ENCODE data around the gene MAP3K5.

The MAP3K5 gene

DNA sequence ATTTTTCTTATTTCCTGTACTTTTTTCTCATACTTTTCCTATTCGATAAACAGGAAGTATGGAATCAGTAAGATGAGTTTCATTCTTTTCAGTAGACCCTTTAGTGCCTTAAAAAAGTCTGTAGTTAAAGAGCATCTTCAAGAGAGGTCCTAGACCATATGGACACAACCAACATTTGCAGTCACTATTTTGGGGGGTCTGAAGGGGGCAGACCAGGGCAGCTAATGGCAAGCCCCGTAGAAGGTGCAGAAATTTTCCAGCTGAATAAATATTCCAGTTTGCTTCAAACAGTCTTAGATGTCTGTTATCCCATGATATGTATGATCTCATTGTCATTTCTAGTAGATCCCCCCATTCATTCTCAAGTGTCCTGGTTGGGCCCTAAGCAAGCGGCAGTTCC is 52.8 kb downstream of the MAP3K5 start:
- H3K27me3 ChIP-seq (ENCODE audit: control insufficient read depth, insufficient read depth, low read length), result no peaks in the 10 kb centered on the region
- H3K27ac ChIP-seq (ENCODE audit: low read length), result no peak overlapping the region
- H3K9ac ChIP-seq (ENCODE audit: low read length), result no peak overlapping the region

DNA sequence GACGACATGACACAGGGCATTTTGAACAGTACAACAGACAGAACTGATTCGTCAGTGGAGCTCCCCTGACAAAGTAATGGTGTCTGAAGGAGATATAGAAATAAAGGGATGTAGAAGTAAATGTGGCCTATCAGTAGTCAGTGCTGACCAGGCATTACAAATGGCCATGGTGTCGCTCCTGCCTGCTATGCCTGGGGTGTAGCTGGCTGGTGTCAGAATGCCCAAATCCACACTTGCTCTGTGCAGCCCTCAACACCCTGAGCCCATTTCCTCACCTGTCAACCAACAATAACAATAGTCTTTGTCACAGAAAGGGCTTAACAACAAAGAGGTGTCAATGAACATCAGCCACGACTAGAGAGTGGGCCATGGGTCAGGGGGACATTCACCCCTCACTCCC is 53.2 kb downstream of the MAP3K5 start:
- H3K27ac ChIP-seq (ENCODE audit: low read length), result no peak overlapping the region
- H3K36me3 ChIP-seq (ENCODE audit: control insufficient read depth, low read depth, low read length), result no peaks in the 10 kb centered on the region
- H3K4me1 ChIP-seq (ENCODE audit: control insufficient read depth, low read depth, low read length), result no peaks in the 10 kb centered on the region
- no peaks in the 10 kb centered on the region for H3K27me3 ChIP-seq (ENCODE audit: control insufficient read depth, insufficient read depth, low read length)
- no peak overlapping the region for H3K4me3 ChIP-seq (ENCODE audit: low read length)
- H3K9ac ChIP-seq (ENCODE audit: low read length), result no peak overlapping the region
- H3K9me3 ChIP-seq (ENCODE audit: control insufficient read depth, low read depth, low read length), result no peaks in the 10 kb centered on the region

More for the DNA sequence above, 52.8 kb downstream of the MAP3K5 start:
- Histone ChIP-seq H3K9me3 (ENCODE audit: control insufficient read depth, low read depth, low read length) (no peaks in the 10 kb centered on the region), H3K36me3 (ENCODE audit: control insufficient read depth, low read depth, low read length) (no peaks in the 10 kb centered on the region), H3K4me1 (ENCODE audit: control insufficient read depth, low read depth, low read length) (no peaks in the 10 kb centered on the region), H3K4me3 (ENCODE audit: low read length) (no peak overlapping the region)

DNA sequence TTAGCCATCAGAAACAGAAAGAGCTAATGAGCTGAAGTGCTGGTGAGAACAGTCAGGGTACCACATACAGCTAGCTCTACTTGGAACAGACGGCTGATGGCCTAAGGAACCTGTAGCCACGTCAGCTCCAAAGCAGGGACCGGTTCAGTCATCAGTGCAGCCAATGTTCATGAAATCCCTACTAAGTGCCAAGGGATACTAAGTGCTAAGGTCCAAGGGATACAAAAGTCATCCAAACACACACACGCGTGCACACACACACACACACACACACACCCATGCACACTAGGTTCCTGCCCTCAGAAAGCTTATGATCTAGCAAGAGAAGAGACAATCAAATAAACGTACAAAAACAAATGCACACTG is 53.6 kb downstream of the MAP3K5 start:
- H3K4me1 ChIP-seq (ENCODE audit: control insufficient read depth, low read depth, low read length), result no peaks in the 10 kb centered on the region
- no peak overlapping the region for H3K9ac ChIP-seq (ENCODE audit: low read length)
- no peaks in the 10 kb centered on the region for H3K9me3 ChIP-seq (ENCODE audit: control insufficient read depth, low read depth, low read length)
- no peak overlapping the region for H3K27ac ChIP-seq (ENCODE audit: low read length)
- no peaks in the 10 kb centered on the region for H3K27me3 ChIP-seq (ENCODE audit: control insufficient read depth, insufficient read depth, low read length)
- no peak overlapping the region for H3K4me3 ChIP-seq (ENCODE audit: low read length)
- no peaks in the 10 kb centered on the region for H3K36me3 ChIP-seq (ENCODE audit: control insufficient read depth, low read depth, low read length)

- Histone ChIP-seq H3K4me1 (ENCODE audit: control insufficient read depth, low read depth, low read length) (no peaks in the 10 kb centered on the region), H3K9me3 (ENCODE audit: control insufficient read depth, low read depth, low read length) (no peaks in the 10 kb centered on the region), H3K9ac (ENCODE audit: low read length) (no peak overlapping the region), H3K36me3 (ENCODE audit: control insufficient read depth, low read depth, low read length) (no peaks in the 10 kb centered on the region), H3K27me3 (ENCODE audit: control insufficient read depth, insufficient read depth, low read length) (no peaks in the 10 kb centered on the region), H3K27ac (ENCODE audit: low read length) (no peak overlapping the region), H3K4me3 (ENCODE audit: low read length) (no peak overlapping the region)
These were observed 54.2 kb downstream of the MAP3K5 start for GRCh38 chr6:136737871-136738691.

- Histone ChIP-seq H3K4me3 (ENCODE audit: low read length) (no peak overlapping the region), H3K9me3 (ENCODE audit: control insufficient read depth, low read depth, low read length) (no peaks in the 10 kb centered on the region), H3K9ac (ENCODE audit: low read length) (no peak overlapping the region), H3K27me3 (ENCODE audit: control insufficient read depth, insufficient read depth, low read length) (no peaks in the 10 kb centered on the region), H3K27ac (ENCODE audit: low read length) (no peak overlapping the region), H3K36me3 (ENCODE audit: control insufficient read depth, low read depth, low read length) (no peaks in the 10 kb centered on the region), H3K4me1 (ENCODE audit: control insufficient read depth, low read depth, low read length) (no peaks in the 10 kb centered on the region)
These were observed 54.9 kb downstream of the MAP3K5 start for GRCh38 chr6:136737374-136737844.

DNA sequence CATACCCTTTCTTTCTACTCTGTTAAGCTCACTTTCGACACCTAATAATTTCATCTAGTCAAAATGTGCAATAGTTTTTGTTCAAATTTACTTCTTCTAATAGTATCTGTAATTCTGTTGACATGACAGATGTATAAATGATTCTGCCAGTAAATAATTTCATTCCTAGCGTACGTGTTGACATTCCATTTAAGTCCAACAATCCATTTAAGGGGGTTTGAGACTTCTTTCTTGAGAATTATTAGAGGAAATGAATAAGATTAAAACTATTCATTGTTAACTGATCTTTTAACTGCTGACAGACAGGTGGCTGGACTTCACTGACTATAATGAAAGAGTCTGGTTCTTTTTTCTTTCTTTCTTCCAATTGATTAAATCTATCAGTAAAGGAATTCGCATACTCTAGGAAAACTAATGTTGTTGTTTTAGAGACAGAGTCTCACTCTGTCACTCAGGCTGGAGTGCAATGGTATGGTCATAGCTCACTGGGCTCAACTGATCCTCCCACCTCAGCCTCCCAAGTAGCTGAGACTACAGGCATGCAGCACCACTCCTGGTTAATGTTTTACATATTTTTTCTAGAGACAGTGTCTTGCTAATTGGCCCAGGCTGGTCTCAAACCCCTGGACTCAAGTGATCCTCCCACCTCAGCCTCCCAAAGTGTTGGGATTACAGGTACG is 55.9 kb downstream of the MAP3K5 start:
- no peak overlapping the region for H3K9ac ChIP-seq (ENCODE audit: low read length)
- no peaks in the 10 kb centered on the region for H3K9me3 ChIP-seq (ENCODE audit: control insufficient read depth, low read depth, low read length)
- H3K4me1 ChIP-seq (ENCODE audit: control insufficient read depth, low read depth, low read length), result no peaks in the 10 kb centered on the region
- H3K36me3 ChIP-seq (ENCODE audit: control insufficient read depth, low read depth, low read length), result no peaks in the 10 kb centered on the region
- H3K4me3 ChIP-seq (ENCODE audit: low read length), result no peak overlapping the region
- no peaks in the 10 kb centered on the region for H3K27me3 ChIP-seq (ENCODE audit: control insufficient read depth, insufficient read depth, low read length)
- H3K27ac ChIP-seq (ENCODE audit: low read length), result no peak overlapping the region

DNA sequence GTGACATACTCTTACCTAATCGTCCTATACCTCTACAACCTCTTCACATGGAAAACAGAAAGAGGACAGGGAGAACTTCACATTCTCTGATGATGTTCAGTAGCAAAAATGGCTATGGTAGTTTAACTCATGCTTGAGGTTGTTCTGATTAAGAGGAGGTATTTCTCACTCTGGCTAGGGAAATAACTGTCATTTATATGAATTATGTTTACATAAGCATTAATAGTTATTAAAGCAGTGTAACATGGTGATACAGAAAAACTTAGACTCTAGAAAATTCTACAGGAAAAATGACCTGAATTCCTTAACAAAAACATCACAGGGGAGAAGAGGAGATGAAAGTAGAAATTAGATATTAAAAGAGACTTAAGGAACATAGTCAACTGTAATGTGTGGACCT is 57.3 kb downstream of the MAP3K5 start:
- H3K9me3 ChIP-seq (ENCODE audit: control insufficient read depth, low read depth, low read length), result no peaks in the 10 kb centered on the region
- no peaks in the 10 kb centered on the region for H3K4me1 ChIP-seq (ENCODE audit: control insufficient read depth, low read depth, low read length)
- no peak overlapping the region for H3K9ac ChIP-seq (ENCODE audit: low read length)
- no peaks in the 10 kb centered on the region for H3K36me3 ChIP-seq (ENCODE audit: control insufficient read depth, low read depth, low read length)
- no peak overlapping the region for H3K4me3 ChIP-seq (ENCODE audit: low read length)
- no peaks in the 10 kb centered on the region for H3K27me3 ChIP-seq (ENCODE audit: control insufficient read depth, insufficient read depth, low read length)
- H3K27ac ChIP-seq (ENCODE audit: low read length), result no peak overlapping the region

DNA sequence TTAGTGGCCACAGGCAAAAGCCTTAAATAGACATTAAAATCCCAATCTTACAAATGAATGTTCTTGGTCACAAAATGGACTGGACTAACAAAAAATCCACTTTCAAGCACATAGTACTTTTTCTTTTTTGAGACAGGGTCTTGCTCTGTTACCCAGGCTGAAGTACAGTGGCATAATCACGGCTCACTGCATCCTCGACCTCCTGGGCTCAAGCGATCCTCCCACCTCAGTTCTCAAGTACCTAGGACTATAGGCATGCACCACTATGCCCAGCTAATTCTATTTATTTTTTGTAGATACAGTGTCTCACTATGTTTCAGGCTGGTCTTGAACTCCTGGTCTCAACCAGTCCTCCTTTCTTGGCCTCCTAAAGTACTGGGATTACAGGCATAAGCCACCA is 59.4 kb downstream of the MAP3K5 start:
- Histone ChIP-seq H3K9me3 (ENCODE audit: control insufficient read depth, low read depth, low read length) (no peaks in the 10 kb centered on the region), H3K27me3 (ENCODE audit: control insufficient read depth, insufficient read depth, low read length) (no peaks in the 10 kb centered on the region), H3K27ac (ENCODE audit: low read length) (no peak overlapping the region), H3K9ac (ENCODE audit: low read length) (no peak overlapping the region), H3K4me1 (ENCODE audit: control insufficient read depth, low read depth, low read length) (no peaks in the 10 kb centered on the region), H3K4me3 (ENCODE audit: low read length) (no peak overlapping the region), H3K36me3 (ENCODE audit: control insufficient read depth, low read depth, low read length) (no peaks in the 10 kb centered on the region)

GRCh38 chr6:136729832-136730231 is 62.4 kb downstream of the MAP3K5 start:
- Histone ChIP-seq H3K36me3 (ENCODE audit: control insufficient read depth, low read depth, low read length) (no peaks in the 10 kb centered on the region), H3K9ac (ENCODE audit: low read length) (no peak overlapping the region), H3K27ac (ENCODE audit: low read length) (no peak overlapping the region), H3K4me1 (ENCODE audit: control insufficient read depth, low read depth, low read length) (no peaks in the 10 kb centered on the region), H3K4me3 (ENCODE audit: low read length) (no peak overlapping the region), H3K9me3 (ENCODE audit: control insufficient read depth, low read depth, low read length) (no peaks in the 10 kb centered on the region), H3K27me3 (ENCODE audit: control insufficient read depth, insufficient read depth, low read length) (no peaks in the 10 kb centered on the region)

- Histone ChIP-seq H3K4me1 (ENCODE audit: control insufficient read depth, low read depth, low read length) (no peaks in the 10 kb centered on the region), H3K27ac (ENCODE audit: low read length) (no peak overlapping the region)
These were observed 63.2 kb downstream of the MAP3K5 start for GRCh38 chr6:136728976-136729515.

DNA sequence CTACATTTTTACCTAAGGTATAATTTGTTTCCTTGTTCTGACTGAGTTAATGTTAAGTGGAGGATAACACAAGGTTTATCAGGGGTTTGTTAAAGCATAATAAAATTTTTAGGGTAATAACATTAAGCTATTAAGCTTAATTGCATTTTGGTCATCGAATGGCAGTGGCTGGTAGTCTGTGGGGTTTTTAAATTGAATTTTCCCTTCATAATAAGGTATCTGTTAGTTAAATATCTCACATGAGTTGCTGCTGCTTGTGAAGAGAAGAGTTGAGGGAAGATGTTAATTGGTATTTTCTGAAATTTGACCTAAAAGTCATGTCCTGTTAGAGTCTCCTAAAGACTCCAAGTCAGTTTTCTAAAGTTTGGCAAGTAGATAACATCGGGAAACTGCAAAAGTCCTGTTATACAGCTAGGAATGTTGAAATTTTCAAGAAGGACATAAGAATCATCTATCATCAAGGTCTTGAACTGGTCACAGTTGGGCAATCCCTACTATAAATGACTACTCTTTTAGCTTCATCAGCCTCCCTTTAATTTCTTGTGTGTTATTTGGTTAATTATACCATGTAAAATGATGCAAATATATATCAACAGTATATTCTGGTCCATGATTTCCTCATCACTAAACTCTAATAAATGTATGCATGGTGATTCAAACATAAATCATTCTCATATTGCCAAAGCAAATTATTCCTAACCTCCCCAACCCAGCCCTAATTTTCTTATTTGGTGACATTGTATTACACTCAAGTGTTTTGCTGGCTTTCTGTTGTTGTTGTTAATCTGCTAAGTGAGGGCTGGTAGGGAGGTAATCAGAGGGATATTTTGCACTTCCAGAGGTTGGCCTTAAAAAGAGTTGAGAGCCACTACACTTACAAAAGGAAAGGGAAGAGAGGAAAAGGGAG is 64.0 kb downstream of the MAP3K5 start:
- Histone ChIP-seq H3K27ac (ENCODE audit: low read length) (no peak overlapping the region), H3K4me1 (ENCODE audit: control insufficient read depth, low read depth, low read length) (no peaks in the 10 kb centered on the region), H3K9me3 (ENCODE audit: control insufficient read depth, low read depth, low read length) (no peaks in the 10 kb centered on the region), H3K9ac (ENCODE audit: low read length) (no peak overlapping the region), H3K27me3 (ENCODE audit: control insufficient read depth, insufficient read depth, low read length) (no peaks in the 10 kb centered on the region), H3K36me3 (ENCODE audit: control insufficient read depth, low read depth, low read length) (no peaks in the 10 kb centered on the region), H3K4me3 (ENCODE audit: low read length) (no peak overlapping the region)

More at GRCh38 chr6:136728976-136729515, 63.2 kb downstream of the MAP3K5 start:
- no peak overlapping the region for H3K9ac ChIP-seq (ENCODE audit: low read length)
- H3K9me3 ChIP-seq (ENCODE audit: control insufficient read depth, low read depth, low read length), result no peaks in the 10 kb centered on the region
- no peaks in the 10 kb centered on the region for H3K27me3 ChIP-seq (ENCODE audit: control insufficient read depth, insufficient read depth, low read length)
- H3K4me3 ChIP-seq (ENCODE audit: low read length), result no peak overlapping the region
- no peaks in the 10 kb centered on the region for H3K36me3 ChIP-seq (ENCODE audit: control insufficient read depth, low read depth, low read length)

All from iPS-18a (cell line).